Fibroblast of skin of right biceps (primary cell): ENCODE measurements around the gene RFXANK.

ENCODE experiments used
- DNase-seq: peaks from one replicate; pipeline ENCODE4 v3.0.0-alpha.2; 2013

Gene RFXANK

GRCh38 chr19:19234220-19234816 lies 42.3 kb downstream of the RFXANK start:
- no peak for DNase-seq

GRCh38 chr19:19236173-19236572 lies 44.1 kb downstream of the RFXANK start:
- DNase-seq, result no peak

- DNase-seq, result no peak
Observed at GRCh38 chr19:19238126-19238894, 46.3 kb downstream of the RFXANK start.

GRCh38 chr19:19239675-19240074 lies 47.6 kb downstream of the RFXANK start:
- no peak for DNase-seq

DNA sequence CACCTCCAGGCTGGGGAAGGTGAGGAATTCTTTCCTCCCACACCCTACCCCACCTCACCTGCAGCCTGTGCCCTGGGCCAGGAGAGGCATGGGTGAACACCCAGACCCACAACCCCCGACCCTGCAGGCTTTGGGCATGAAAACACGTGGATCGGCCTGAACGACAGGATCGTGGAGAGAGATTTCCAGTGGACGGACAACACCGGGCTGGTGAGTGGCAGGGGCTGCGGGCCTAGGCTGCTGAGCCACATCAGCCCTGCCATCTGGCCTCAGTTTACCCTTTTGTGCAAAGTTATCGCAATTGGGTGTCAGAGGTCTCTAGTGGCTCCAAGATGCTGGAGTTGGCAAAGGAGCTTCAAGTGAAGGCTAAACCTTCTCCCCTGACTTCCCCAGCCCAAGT lies 48.4 kb downstream of the RFXANK start:
- no peak for DNase-seq

- no peak for DNase-seq
Observed at GRCh38 chr19:19250196-19250801, 58.2 kb downstream of the RFXANK start.
